ENCODE measurements around the gene ZNF74. TPM values are rescaled to one million over a fixed set of nuclear protein-coding genes. Genes with fewer than 3 reads are reported as not detected.
"Not testable (repeated sequence)": the region's sequence is repeated elsewhere in the genome, so short reads cannot be mapped to it uniquely, and the experiment has no call there.

Gene ZNF74
- total RNA-seq, 2 experiments from 2014 or later: 15.4 to 15.9 TPM

DNA sequence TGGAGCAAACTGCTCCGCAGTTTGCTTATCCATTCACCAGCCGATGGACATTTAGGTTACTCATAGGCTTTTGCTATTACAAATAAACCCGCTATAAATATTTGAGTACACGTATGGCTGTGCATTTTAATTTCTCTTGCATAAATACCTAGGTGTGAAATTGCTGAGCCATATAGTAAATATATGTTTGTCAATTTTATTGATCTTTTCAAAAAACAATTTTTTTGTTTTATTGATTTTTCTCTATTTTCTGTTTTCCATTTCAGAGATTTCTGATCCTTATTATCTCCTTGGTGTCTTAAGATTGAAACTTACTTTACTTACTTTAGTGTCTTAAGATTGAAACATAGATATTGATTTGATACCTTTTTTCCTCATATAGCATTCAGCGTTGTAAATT lies 4.5 kb downstream of the ZNF74 start:
- CTCF ChIA-PET: no interaction called here
- POLR2A ChIA-PET: no interaction called here

DNA sequence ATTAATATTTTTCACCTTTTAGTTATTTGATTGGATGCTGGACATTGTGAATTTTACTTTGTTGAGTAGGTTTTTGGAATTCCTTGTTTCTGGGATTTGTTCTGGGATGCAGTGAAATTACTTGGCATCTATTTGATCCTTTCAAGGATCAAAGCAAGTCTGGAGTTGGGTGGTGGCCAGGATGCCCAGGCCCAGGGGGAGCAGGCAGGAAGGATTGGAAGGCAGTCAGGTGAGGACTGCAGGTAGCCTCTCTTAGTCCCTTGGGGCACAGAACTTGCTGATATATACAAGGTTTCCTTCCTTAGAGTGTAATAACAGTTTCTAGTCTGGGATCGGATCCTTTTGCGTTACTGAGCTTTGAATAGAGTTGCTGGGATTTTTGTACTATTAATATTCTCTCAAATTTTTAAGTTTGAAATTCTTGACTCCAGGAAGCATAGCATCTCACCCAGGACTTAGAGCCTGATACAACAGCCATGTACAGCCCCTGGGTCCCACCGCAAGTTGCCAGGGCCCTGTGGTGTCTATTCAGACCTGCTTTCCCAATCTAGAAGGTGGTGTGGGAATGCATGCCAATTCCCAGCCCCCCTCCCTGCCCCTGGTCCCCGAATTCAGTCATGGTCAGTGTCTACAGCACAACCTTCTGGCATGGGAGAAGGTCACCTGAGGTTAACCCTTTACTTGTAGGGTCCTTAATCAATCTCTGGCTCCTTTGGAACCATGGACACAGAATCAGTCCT lies 6.1 kb downstream of the ZNF74 start:
- CTCF ChIA-PET: no interaction called here
- POLR2A ChIA-PET: no interaction called here

DNA sequence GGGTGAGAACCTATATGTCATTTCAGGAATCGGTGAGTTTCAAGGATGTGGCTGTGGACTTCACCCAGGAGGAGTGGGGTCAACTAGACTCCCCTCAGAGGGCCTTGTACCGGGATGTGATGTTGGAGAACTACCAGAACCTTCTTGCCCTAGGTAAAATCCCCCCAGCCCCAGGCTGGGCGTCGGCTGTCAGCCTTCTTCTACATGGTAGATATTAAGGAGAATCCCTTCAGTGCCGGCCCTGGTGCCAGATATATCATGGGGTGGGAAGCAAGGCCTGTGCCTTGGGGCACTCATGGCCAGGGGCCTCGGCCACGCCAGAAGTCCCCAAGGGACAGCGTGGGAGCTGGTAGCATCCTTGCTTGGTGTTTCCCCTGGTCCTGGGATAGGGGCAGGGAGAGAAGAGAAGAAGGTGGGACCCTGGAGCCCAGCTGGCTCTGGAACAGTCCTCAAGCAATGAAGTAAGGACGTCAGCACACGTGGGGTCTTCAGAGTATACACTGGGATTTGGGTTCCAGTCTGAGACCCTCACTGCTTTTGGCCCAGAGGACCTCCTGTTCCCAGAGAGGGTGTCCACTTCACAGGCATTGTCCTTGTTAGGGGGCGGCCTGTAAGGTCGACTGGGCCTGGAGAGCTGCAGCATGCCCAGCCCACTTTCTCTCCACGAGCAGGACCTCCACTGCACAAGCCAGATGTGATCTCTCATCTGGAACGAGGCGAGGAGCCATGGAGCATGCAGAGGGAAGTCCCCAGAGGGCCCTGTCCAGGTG lies 6.8 kb downstream of the ZNF74 start:
- ChIA-PET CTCF (no interaction called here), POLR2A (no interaction called here)

DNA sequence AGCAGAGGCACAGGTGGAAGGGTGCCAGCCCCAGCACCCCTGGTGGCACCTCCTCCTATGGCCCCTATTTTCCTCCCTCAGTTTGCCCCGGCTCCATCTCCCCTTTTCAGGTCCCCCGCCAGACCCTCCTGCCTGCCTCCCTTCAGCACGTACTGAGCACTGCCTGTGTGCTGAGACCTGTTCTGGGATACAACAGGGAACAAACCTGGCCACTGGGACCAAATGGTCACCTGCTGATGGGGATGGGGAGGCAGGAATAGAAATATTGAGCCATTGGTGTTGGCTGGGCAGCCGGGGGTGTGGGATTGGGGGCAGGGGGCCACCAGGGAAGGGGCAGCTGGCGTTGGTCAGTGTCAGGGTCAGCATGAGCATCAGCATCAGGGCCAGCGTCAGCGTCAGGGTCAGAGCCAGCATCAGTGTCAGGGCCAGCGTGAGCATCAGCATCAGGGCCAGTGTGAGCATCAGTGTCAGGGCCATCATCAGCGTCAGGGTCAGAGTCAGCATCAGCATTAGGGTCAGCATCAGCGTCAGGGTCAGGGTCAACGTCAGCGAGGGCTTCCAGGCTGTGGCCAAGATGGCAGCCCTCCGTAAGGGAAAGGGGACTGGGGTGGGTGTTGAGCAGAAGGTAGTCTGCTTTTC lies 7.5 kb downstream of the ZNF74 start:
- POLR2A ChIA-PET: no interaction called here
- CTCF ChIA-PET: no interaction called here

DNA sequence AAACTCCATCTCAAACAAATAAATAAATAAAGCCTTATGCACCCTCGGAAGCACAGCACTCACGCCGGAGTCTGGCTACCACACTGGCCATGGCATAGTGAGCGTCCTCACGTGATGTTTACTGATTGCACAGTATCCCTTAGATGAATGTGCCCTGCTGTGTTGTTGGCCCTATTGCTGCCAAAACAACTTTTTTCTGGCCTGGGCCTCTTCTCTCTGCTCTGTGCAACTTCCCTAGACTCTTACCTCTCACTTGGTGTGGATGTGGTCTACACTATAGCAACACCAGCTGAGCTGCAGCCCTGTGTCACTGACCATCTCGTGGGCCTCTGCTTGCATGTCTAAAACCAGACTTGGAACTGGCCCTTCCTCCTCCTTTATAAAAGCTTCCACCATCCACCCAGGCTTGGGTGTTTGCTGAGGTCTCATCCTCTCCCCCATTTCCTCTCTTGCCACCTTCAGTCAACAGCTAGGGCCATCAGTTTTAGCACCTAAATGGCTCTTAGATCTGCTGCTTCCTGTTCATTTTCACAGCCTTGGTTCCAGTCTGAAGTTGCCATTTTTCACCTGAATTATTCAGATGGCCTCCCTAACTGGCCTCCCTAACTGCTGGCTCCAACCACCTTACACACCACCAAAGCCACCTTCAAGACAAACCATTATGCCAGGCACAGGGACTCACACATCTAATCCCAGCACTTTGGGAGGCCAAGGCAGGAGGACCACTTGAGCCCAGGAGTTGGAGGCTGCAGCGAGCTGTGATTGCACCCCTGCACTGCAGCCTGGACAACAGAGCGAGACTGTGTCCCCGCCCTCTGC lies 9.2 kb downstream of the ZNF74 start:
- POLR2A ChIA-PET: no interaction called here
- CTCF ChIA-PET: interaction anchor here (1.1 kb wide), 1 partner anchor 15 kb away, joined by 3 read pairs; no protein-coding TSS in a partner anchor

DNA sequence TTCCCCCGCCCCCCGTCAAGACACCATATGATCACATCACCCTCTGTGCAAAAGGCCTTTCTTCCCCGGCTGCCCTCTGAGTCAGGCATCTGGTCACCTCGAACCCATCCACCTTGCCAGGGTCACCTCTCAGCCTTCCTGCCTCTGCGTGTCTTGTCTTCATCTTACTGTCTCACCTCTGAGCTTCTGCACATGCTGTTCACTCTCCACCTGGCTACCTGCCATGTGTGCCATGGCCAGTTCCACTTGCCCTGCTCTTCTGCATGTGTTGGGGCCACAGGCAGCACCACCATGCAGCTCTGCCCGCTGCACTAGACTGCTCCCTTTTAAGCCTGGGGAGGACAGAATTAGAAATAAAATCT lies 9.8 kb downstream of the ZNF74 start:
- CTCF ChIA-PET: interaction anchor here (1.1 kb wide), 1 partner anchor 14 kb away, joined by 3 read pairs; no protein-coding TSS in a partner anchor

DNA sequence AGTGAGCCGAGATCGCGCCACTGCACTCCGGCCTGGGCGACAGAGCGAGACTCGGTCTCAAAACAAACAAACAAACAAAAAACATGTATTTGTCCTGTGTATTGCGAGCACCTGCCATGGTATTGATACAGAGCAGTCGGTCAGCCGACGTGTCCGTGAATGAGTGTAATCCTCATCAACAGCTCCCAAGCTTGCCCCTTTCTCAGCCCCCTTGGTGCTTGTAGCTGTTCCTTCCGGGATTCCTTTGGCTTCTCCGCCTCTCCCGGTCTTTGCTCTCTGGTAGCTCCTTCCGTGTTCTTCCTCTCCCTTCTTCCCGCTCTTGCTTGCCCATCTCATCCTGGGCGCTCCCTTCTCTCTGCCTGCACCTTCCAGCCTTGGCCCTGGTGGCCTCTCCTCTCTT lies 10.9 kb downstream of the ZNF74 start:
- ChIA-PET CTCF (no interaction called here), POLR2A (no interaction called here)

More for the DNA sequence above, 9.8 kb downstream of the ZNF74 start:
- POLR2A ChIA-PET: no interaction called here

DNA sequence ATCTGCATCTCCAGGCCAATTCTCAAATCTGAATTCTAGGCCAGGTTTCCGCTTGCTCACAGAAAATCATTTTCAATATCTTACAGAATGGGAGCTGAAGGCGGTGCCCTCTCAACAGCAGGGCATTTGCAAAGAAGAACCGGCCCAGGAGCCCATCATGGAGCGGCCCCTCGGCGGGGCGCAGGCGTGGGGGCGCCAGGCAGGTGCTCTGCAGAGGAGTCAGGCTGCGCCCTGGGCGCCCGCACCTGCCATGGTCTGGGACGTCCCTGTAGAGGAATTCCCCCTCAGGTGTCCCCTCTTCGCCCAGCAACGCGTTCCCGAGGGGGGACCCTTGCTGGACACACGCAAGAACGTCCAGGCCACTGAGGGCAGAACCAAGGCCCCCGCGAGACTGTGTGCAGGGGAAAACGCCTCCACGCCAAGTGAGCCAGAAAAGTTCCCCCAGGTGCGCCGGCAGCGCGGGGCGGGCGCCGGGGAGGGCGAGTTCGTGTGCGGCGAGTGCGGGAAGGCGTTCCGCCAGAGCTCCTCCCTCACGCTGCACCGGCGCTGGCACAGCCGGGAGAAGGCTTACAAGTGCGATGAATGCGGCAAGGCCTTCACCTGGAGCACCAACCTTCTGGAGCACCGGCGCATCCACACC lies 11.5 kb downstream of the ZNF74 start:
- POLR2A ChIA-PET: no interaction called here
- CTCF ChIA-PET: no interaction called here

DNA sequence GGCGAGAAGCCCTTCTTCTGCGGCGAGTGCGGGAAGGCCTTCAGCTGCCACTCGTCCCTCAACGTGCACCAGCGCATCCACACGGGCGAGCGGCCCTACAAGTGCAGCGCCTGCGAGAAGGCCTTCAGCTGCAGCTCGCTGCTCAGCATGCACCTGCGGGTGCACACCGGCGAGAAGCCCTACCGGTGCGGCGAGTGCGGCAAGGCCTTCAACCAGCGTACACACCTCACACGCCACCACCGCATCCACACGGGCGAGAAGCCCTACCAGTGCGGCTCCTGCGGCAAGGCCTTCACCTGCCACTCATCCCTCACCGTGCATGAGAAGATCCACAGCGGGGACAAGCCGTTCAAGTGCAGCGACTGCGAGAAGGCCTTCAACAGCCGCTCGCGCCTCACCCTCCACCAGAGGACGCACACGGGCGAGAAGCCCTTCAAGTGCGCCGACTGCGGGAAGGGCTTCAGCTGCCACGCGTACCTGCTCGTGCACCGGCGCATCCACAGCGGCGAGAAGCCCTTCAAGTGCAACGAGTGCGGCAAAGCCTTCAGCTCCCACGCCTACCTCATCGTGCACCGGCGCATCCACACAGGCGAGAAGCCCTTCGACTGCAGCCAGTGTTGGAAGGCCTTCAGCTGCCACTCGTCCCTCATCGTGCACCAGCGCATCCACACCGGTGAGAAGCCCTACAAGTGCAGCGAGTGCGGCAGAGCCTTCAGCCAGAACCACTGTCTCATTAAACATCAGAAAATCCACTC lies 12.2 kb downstream of the ZNF74 start:
- ChIA-PET POLR2A (no interaction called here), CTCF (no interaction called here)

DNA sequence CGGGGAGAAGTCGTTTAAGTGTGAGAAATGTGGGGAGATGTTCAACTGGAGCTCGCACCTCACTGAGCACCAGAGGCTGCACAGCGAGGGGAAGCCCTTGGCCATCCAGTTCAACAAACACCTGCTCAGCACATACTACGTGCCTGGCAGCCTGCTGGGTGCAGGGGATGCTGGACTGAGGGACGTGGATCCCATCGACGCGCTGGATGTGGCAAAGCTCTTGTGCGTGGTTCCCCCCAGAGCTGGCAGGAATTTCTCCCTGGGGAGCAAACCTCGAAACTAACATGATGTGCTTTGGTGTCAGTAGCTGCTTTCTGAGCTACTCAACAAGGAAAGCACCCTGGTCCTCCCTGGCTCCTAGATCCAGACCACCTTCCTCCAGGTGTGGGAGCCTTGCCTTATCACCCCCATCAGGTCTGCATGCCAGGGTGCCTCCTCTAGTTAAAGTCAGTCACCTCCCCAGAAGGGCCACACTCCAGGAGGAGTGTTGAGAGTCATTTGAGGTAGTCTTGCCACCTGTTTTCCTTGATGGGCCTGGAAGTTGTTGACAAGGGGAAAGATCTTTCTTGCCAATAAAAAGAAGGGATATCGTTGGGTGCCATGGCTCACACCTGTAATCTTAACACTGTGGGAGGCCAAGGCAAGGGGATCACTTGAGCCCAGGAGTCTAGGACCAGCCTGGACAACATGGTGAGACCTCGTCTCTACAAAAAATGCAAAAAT lies 12.9 kb downstream of the ZNF74 start:
- ChIA-PET CTCF (no interaction called here), POLR2A (no interaction called here)

DNA sequence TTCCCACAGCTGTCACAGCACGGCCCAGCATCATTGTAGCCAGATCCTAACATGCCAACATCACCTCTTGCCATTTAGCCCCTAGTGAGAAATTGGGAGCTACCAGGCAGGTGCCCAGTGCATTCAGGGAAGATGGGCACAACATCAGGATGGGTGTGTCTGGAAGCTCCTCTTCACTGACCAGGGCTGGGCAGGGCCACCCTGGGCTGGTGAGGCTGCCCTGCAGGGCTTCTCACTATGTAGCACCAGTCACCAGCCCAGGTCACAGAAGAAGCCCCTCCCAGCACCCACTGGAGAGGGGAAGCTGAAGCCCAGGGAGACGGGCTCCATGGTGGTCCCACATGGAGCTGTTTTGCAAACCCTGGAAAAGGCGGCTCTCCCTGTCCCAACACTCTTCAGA lies 13.9 kb downstream of the ZNF74 start:
- CTCF ChIA-PET: interaction anchor here (2.4 kb wide), 1 partner anchor 10 kb away, joined by 11 read pairs; no protein-coding TSS in a partner anchor
- POLR2A ChIA-PET: no interaction called here

DNA sequence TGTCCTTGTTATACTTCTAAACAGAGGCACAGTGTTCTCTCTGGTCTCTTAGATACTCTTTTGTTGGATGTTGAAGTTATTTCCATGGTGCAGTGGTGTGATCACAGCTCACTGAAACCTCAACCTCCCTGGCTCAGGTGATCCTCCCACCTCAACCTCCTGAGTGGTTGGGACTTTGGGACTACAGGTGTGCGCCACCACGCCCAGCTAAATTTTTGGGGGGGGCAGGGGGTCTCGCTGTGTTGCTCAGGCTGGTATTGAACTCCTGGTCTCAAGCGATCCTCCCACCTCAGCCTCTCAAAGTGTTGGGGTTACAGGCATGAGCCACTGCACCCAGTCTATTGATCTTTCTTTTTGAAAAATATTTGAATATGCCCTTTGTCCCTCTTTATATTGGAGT lies 14.9 kb downstream of the ZNF74 start:
- ChIA-PET POLR2A (no interaction called here), CTCF (interaction anchor here (2.4 kb wide), 1 partner anchor 9 kb away, joined by 11 read pairs; no protein-coding TSS in a partner anchor)

DNA sequence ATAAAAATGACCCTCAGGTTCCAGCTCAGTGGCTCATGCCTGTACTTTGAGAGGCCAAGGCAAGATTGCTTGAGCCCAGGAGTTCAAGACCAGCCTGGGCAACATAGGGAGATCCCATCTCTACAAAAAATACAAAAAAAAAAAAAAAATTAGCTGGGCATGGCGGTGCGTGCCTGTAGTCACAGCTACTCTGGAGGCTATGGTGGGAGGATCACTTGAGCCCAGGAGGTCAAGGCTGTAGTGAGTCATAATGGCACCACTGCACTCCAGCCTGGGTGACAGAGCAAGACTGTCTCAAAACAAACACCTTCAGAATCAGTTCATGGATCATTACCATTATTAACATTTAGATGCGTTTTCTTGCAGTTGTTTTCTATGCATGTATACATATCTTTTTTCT lies 15.4 kb downstream of the ZNF74 start:
- POLR2A ChIA-PET: not testable (repeated sequence)
- CTCF ChIA-PET: interaction anchor here (2.4 kb wide), 1 partner anchor 9 kb away, joined by 11 read pairs; no protein-coding TSS in a partner anchor

DNA sequence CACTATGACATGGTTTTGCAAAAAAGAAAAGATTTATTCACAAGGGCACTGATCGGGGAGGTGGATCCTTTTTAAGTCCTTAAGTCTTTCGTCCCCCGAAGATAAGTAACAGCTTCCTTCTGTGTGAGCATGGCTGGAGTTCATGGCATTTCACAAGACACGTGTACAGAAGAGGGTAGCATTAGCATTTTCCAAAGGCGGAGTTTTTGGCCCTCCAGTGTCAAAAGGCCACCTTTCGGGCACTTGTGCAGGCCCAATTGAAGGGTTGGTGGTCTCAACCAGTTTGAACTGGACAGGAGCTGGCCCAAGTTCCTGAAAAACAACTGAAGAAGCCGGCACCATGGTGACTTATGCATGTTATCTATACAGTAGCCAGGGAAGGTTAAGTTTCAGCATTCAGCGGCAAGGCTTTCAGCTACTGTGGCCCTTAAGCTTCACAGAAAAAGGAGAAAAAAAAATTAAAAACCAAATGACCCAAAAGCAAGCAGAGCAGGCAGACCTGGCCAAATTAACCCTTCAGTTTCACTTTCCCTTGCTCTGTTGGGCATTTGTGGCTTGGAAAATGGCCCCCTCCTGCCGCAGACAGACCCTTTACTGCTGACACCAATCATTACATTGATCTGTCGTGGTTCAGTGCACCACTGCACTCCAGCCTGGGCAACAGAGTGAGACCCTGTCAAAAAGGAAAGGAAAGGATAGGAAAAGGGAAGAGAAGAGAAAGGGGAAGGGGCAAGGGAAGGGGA lies 18.7 kb downstream of the ZNF74 start:
- CTCF ChIA-PET: no interaction called here
- POLR2A ChIA-PET: no interaction called here

DNA sequence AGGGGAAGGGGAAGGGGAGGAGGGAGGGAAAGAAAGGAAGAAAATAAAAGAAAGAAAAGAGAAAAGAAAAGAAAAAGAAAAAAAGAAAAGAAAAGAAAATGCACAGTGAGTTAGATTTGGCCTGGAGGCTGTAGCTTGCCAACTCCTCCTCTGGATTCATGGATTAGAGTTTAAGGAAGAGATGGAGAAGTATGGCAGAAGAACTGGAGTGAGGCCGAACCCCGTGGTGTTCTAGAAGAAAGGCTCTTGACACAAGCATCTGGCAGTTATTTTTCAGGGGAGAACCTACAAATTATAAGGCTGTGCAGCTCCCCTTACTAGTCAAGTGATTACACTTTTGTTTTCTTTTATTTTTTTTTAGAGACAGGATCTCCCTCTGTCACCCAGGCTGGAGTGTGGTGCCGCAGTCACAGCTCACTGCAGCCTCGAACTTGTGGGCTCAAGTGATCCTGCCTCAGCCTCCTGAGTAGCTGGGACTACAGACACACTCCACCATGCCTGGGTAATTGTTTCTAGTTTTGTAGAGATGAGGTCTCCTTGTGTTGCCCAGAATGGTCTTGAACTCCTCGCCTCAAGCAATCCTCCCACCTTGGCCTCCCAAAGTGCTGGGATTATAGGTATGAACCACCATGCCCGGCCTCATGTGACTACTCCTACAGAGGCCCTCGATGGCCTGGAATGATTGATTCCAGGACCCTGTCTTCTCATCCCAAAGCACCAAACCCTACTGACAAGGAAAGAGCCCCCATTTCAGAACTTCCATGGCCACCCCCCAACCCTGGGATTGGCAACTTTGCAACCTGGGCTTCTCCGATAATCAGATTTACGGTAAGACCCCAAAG lies 19.5 kb downstream of the ZNF74 start:
- POLR2A ChIA-PET: no interaction called here
- CTCF ChIA-PET: no interaction called here

DNA sequence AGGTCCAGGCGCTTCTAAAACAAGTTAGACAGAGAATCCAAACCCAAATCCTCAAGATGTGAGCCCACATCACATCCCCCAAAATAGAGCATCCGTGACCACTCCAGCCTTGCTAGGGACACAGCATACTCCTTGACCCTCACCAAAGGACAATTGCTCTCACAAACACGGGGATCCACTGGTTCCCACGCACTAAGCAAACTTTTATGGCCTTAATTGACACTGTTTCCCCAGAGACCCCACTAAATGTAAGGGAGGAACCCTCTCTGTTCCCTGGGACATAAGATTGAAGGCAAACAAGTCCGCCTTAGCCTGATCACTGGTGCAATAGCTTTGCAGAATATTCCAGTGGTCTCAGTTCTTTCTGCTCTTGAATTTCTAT lies 20.1 kb downstream of the ZNF74 start:
- POLR2A ChIA-PET: no interaction called here

DNA sequence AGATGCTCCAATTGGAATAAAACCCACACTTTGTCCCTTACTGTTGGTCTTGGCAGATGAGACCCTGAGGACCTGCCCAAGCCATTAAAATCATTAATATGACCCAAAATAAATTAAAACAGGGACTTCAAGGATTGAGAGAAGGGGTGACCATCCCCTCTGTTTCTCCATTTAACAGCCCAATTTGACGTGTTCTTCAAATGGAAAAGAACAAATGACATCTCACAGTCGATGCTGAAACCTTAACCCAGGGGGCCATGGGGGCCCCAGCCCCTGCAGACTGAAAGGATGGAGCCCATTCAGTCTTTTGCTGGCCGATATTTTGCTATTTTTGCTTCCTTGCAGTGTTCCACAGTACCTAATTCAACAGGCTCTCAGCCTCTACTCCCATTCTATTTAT lies 20.5 kb downstream of the ZNF74 start:
- ChIA-PET POLR2A (no interaction called here), CTCF (no interaction called here)

More for the DNA sequence above, 20.1 kb downstream of the ZNF74 start:
- CTCF ChIA-PET: no interaction called here

Measured in activated CD8-positive, alpha-beta memory T cell treated with anti-CD3 and anti-CD28 coated beads for 36 hours (primary cell).